IPS DF 4.7 (cell line): ENCODE results near the gene DEFB128.

Experiments used
- DNase-seq: peaks from one replicate; pipeline ENCODE4 v3.0.0-alpha.2; 2013; ENCODE audit warnings: low spot score; ENCODE audit errors: extremely low read depth

The DEFB128 gene

DNA sequence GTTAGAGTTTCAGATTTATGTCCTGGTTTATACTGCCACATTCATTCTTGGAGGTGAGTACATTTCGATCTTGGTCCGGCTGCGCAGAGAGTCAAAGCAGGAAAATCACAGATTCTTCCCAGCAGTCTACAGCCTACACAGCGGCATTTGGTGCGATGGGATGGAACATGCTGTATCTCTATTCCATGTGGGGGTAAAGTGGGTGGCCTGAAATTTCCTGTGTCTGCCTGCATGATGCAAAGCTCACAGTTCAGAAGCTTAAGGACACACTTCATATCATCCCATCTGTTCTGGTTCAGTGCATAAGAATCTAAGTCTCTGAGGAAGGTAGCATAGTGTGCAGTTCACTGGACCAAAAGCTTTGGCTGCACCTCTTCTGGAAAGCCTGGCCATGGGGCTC, 32.4 kb downstream of the DEFB128 start, which contains the start of gene DEFB127:
Gene DEFB127 (plus strand): TSS at position 301 of the 400 bp plus-strand sequence. CDS start 91 bp downstream, at position 392.
- DNase-seq: no peak

DNA sequence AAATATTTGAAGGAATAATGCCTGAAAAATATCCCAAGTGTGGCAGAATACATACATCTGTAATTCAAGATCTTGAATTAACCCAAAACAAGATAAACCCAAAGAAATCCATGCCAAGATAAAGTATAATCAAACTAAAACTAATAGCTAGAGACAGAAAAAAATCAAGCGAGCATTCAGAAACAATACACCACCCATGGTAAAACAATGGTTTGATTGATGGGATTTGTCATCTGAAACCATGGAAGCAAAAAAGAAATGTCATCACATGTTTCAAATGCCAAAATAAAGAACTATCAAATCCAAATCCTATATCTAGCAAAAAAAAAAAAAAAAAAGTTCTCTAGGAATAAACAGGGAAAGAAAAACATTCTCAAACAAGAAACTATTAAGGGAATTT, 37.4 kb downstream of the DEFB128 start:
- no peak for DNase-seq

DNA sequence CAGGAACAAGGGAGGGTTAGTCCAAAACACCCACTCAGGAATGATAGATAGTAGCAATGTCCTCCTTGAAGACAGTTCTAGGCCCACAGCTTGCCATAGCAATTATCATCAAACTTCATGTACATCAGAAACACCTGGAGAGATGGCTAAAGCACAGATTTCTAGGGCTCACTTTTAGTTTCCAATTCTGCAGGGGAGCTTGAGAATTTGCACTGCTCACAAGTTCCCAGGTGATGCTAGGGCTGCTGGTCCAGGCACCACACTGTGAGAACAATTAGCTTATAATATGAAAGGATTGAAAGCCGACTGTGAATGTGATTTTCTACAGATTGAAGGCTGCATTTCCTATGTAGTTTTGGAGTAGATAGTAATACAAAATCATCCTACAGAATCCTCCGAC, 43.6 kb downstream of the DEFB128 start:
- no peak for DNase-seq

DNA sequence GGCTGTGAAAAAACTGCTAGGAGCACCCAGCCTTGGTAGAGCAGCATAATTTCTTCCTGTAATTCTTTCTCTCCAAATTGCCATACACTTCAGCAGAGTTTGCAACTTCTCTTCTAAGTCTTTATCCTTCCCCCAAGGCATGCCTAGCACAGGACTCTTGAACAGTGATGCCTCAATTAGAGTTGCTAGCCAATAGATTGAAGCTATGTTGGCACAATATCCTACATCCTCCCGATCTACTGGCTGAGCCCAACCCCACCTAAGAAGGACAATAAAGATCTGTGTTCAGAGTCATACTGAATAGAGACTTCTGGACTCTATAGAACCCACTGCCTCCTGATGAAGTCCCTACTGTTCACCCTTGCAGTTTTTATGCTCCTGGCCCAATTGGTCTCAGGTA, 47.2 kb downstream of the DEFB128 start, which contains the start of gene DEFB126:
Gene DEFB126 (plus strand): TSS at position 301 of the 400 bp plus-strand sequence. CDS start 39 bp downstream, at position 340.
- no peak for DNase-seq
